Testis (tissue), 3 donors: ENCODE results near the gene FAM83D. TPM values are rescaled to one million over a fixed set of nuclear protein-coding genes. Genes with fewer than 3 reads are reported as not detected.

Experiments used
- DNase-seq: peaks from one replicate; pipeline ENCODE4 v3.0.0-alpha.2; 2019
- H3K27ac ChIP-seq, 2 donors: fragments of 200-600 bp; sonication (generic); one replicate each; pipeline ENCODE4 v1.5.1; 2019
- H3K27me3 ChIP-seq: fragments of 200-600 bp; sonication (generic); one replicate; pipeline ENCODE4 v1.5.1; 2019
- H3K36me3 ChIP-seq: fragments of 200-600 bp; sonication (generic); one replicate; pipeline ENCODE4 v1.5.1; 2017; ENCODE audit warnings: low read depth; ENCODE audit errors: missing control alignments
- H3K4me1 ChIP-seq: fragments of 200-600 bp; sonication (generic); one replicate; pipeline ENCODE4 v1.5.1; 2019
- H3K4me3 ChIP-seq, 2 donors: fragments of 200-600 bp; sonication (generic); one replicate each; pipeline ENCODE4 v1.5.1; 2017 to 2019
- H3K9me3 ChIP-seq: fragments of 200-600 bp; sonication (generic); one replicate; pipeline ENCODE4 v1.5.1; 2017
- POLR2A ChIP-seq: fragments of 450-650 bp; IDR thresholded peaks from one replicate; pipeline ENCODE4 v1.6.1; 2017; ENCODE audit warnings: antibody characterized with exemption, mild to moderate bottlenecking, moderate library complexity
- WGBS, 2 donors: methylation state at CpG; one replicate each; pipeline ENCODE4 v1.1.5; 2018; 5-methylcytosine and 5-hydroxymethylcytosine counted together
- intact Hi-C: fragments of 100-400 bp; cut with DNase I; formaldehyde crosslinking; loops from one replicate; pipeline ENCODE4 v1.15.1; 2023; ENCODE audit warnings: low total_unique reads
- polyA plus RNA-seq: library from polyadenylated mRNA; stranded (reverse); fragments of 350-450 nt; fragmentation: Illumina TruSeq; extraction: RNeasy Lipid Tissue Mini Kit (QIAGEN cat#74804); gene quantifications from one replicate; pipeline ENCODE4 v1.2.3, GENCODE V29; 2014; ENCODE audit warnings: low read depth, low replicate concordance; ENCODE audit not compliant: insufficient read depth
- total RNA-seq, 2 donors: library from RNA; depleted of rRNA; stranded (reverse); fragments of >200 nt; gene quantifications; one replicate each; pipeline ENCODE4 v1.2.3, GENCODE V29; 2016
- TF ChIP-seq, protein P1 (sequence below), 3 experiments: fragments of 450-650 bp in 2 of 3; fragments of 200-600 bp in 1 of 3; sonication (generic) in 1 of 3; IDR thresholded peaks; one replicate each; pipeline ENCODE4 v1.5.1; 2016 to 2019; ENCODE audit warnings: antibody characterized with exemption in 3 of 3, mild to moderate bottlenecking in 2 of 3, moderate library complexity in 1 of 3

FAM83D gene
- total and polyA plus RNA-seq, 3 donors from 2014 or later = 10.1 to 13.7 (median 13.1) TPM

DNA sequence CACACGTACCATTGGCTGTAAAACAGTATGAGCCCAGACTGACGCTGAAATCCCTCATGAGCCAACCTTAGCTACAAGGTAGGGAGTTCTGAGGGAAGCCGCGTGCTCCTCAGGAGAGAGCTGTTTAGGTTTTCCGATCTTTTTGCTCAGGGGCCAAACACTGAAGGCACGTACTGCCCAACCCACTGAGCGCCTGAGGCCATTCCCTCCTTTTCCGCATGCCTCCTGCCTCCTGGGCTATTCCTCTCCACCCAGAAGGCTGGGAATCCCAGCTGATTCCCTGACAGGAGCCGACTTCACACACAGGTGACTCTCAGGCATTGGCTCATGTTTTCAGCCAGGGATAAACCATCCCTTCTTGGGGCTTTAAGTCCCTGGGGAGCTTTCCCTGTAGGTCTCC lies 5.4 kb upstream of the FAM83D start:
- H3K9me3 ChIP-seq = no peaks in the 10 kb centered on the region

GRCh38 chr20:38924718-38925117 lies 1.5 kb upstream of the FAM83D start:
- H3K4me3 ChIP-seq = no peak overlapping the region
- intact Hi-C loops = no loop called here
- no peaks in the 10 kb centered on the region for H3K36me3 ChIP-seq
- no peak overlapping the region for H3K27ac ChIP-seq
- DNase-seq = no peak
- H3K4me1 ChIP-seq = peaks cover 5% of the 10 kb centered on the region
- no peak for TF ChIP-seq POLR2A
- TF ChIP-seq, protein P1, sequence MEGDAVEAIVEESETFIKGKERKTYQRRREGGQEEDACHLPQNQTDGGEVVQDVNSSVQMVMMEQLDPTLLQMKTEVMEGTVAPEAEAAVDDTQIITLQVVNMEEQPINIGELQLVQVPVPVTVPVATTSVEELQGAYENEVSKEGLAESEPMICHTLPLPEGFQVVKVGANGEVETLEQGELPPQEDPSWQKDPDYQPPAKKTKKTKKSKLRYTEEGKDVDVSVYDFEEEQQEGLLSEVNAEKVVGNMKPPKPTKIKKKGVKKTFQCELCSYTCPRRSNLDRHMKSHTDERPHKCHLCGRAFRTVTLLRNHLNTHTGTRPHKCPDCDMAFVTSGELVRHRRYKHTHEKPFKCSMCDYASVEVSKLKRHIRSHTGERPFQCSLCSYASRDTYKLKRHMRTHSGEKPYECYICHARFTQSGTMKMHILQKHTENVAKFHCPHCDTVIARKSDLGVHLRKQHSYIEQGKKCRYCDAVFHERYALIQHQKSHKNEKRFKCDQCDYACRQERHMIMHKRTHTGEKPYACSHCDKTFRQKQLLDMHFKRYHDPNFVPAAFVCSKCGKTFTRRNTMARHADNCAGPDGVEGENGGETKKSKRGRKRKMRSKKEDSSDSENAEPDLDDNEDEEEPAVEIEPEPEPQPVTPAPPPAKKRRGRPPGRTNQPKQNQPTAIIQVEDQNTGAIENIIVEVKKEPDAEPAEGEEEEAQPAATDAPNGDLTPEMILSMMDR (IDR thresholded peaks at IDR 0.05) = no peak
- no peaks in the 10 kb centered on the region for H3K27me3 ChIP-seq
- H3K9me3 ChIP-seq = no peaks in the 10 kb centered on the region
- 57 to 74% methylated on average over 2 of the region's 2 CpGs for WGBS, 2 donors

More for the DNA sequence above, 5.4 kb upstream of the FAM83D start:
- WGBS, 2 donors = 82 to 83% methylated on average over 8 to 9 of the region's 9 CpGs
- no peak for DNase-seq
- intact Hi-C loops = no loop called here
- TF ChIP-seq POLR2A = no peak
- TF ChIP-seq, protein P1 (IDR thresholded peaks at IDR 0.05) = no peak
- Histone ChIP-seq H3K4me1 (no peaks in the 10 kb centered on the region), H3K27me3 (no peaks in the 10 kb centered on the region), H3K36me3 (no peaks in the 10 kb centered on the region), H3K4me3 (no peak overlapping the region), H3K27ac (no peak overlapping the region)

- H3K36me3 ChIP-seq = no peaks in the 10 kb centered on the region
- H3K27me3 ChIP-seq = no peaks in the 10 kb centered on the region
- intact Hi-C loops = no loop called here
- H3K9me3 ChIP-seq = no peaks in the 10 kb centered on the region
- TF ChIP-seq, protein P1 (IDR thresholded peaks at IDR 0.05) = no peak
- TF ChIP-seq POLR2A = no peak
- 7 to 9% methylated on average over 12 to 27 of the region's 27 CpGs for WGBS, 2 donors
- H3K4me1 ChIP-seq = peaks cover 5% of the 10 kb centered on the region
- H3K4me3 ChIP-seq = peak overlapping the region; percentile 60 to 62
- no peak for DNase-seq
- H3K27ac ChIP-seq = no peak overlapping the region
These were observed 858 bp downstream of the FAM83D start for GRCh38 chr20:38926934-38927616.

DNA sequence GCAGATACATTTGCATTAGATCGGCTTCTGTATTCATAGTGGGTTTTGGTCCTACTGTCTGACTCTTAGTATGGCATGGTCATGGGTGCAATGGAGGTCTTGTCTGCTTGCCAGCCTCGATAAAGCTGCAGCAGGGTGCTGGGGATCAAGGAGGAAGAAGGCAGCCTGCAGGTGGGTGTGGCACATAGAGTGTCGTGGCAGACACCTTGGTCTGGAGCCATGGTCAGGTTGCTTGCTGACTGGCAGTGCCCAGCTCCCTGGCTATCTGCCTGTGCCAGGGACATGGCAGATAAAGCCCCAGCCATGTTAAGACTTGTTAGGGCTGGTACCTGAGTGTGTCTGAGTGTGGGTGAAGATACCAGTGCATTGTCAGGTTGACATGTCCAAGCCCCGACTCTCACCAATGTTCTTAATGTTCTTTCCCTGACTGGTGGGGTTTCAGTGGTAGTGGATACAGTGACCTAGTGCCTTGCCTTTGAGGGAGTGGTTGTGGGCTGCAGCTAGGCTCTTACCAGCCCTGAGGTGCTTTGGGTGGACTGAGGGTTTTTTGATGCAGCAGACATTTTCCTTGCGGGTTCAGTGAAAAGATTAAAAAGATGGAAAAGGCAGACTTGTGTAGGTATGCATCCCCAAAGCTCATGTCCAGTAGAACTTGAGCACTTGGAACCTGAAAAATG lies 1.8 kb downstream of the FAM83D start:
- H3K36me3 ChIP-seq = no peaks in the 10 kb centered on the region
- H3K4me1 ChIP-seq = peaks cover 5% of the 10 kb centered on the region
- TF ChIP-seq POLR2A = no peak
- TF ChIP-seq, protein P1 (IDR thresholded peaks at IDR 0.05) = no peak
- H3K9me3 ChIP-seq = no peaks in the 10 kb centered on the region
- intact Hi-C loops = no loop called here
- no peak overlapping the region for H3K4me3 ChIP-seq
- H3K27ac ChIP-seq = no peak overlapping the region
- no peak for DNase-seq
- WGBS, 2 donors = 60 to 70% methylated on average over 5 of the region's 5 CpGs
- H3K27me3 ChIP-seq = no peaks in the 10 kb centered on the region
